CD4-positive, CD25-positive, alpha-beta regulatory T cell (primary cell): ENCODE results near the gene TXNDC17. TPM values are rescaled to one million over a fixed set of nuclear protein-coding genes. Genes with fewer than 3 reads are reported as not detected.
"Not testable (repeated sequence)": the region's sequence is repeated elsewhere in the genome, so short reads cannot be mapped to it uniquely, and the experiment has no call there.

ENCODE experiments used
- ATAC-seq, 2 donors: fragments of 150-1000 bp; cut with Tn5 transposase; one replicate each; pipeline ENCODE4 v1.10.0; 2021; ENCODE audit warnings: low read depth in 2 of 2, moderate number of reproducible peaks in 2 of 2, moderate library complexity in 1 of 2
- DNase-seq, 3 donors: peaks; one replicate each; pipeline versions ENCODE4 v3.0.0 to v3.0.0-alpha.2; 2012 to 2022; ENCODE audit warnings: mixed read lengths in 1 of 3
- H3K27ac ChIP-seq: one replicate; pipeline ENCODE4 v1.7.0; 2013; ENCODE audit warnings: mild to moderate bottlenecking, low read length; ENCODE audit not compliant: insufficient read depth, poor library complexity, severe bottlenecking
- H3K27me3 ChIP-seq: one replicate; pipeline ENCODE4 v1.7.0; 2013; ENCODE audit warnings: low read length; ENCODE audit not compliant: control insufficient read depth, insufficient read depth
- H3K36me3 ChIP-seq: one replicate; pipeline ENCODE4 v1.7.0; 2013; ENCODE audit warnings: mild to moderate bottlenecking, low read length, moderate library complexity; ENCODE audit not compliant: control insufficient read depth, insufficient read depth
- H3K4me1 ChIP-seq: 2 replicates; pipeline ENCODE4 v1.7.0; 2013; ENCODE audit warnings: mild to moderate bottlenecking, low read length; ENCODE audit not compliant: insufficient read depth, control insufficient read depth, poor library complexity, severe bottlenecking
- H3K4me3 ChIP-seq: one replicate; pipeline ENCODE4 v1.7.0; 2013; ENCODE audit warnings: low read depth, mild to moderate bottlenecking, low read length, moderate library complexity
- H3K9me3 ChIP-seq, 2 experiments: 1 replicate in 1 of 2; 2 replicates in 1 of 2; pipeline ENCODE4 v1.7.0; 2013; ENCODE audit warnings: low read length in 2 of 2, mild to moderate bottlenecking in 1 of 2, moderate library complexity in 1 of 2; ENCODE audit not compliant: control insufficient read depth in 2 of 2
- H3K27ac Mint-ChIP-seq, 3 donors: one replicate each; pipeline ENCODE4 v1.8.0; 2020 to 2022; ENCODE audit warnings: mild to moderate bottlenecking in 3 of 3, mixed read lengths in 3 of 3, moderate library complexity in 2 of 3
- H3K27me3 Mint-ChIP-seq: one replicate; pipeline ENCODE4 v1.8.0; 2022; ENCODE audit warnings: mild to moderate bottlenecking, mixed read lengths
- H3K36me3 Mint-ChIP-seq: one replicate; pipeline ENCODE4 v1.8.0; 2020; ENCODE audit warnings: mixed read lengths
- H3K4me1 Mint-ChIP-seq, 4 donors: one replicate each; pipeline ENCODE4 v1.8.0; 2020 to 2022; ENCODE audit warnings: mixed read lengths in 4 of 4, mild to moderate bottlenecking in 1 of 4
- H3K4me3 Mint-ChIP-seq, 4 donors: one replicate each; pipeline ENCODE4 v1.8.0; 2020 to 2022; ENCODE audit warnings: mild to moderate bottlenecking in 4 of 4, mixed read lengths in 4 of 4, moderate library complexity in 3 of 4
- H3K9me3 Mint-ChIP-seq, 7 donors: one replicate each; pipeline ENCODE4 v1.8.0; 2020 to 2022; ENCODE audit warnings: mixed read lengths in 7 of 7, mild to moderate bottlenecking in 3 of 7, moderate library complexity in 2 of 7
- polyA plus RNA-seq, 4 donors: library from polyadenylated mRNA; unstranded; fragments of 300-500 nt; fragmentation: Illumina TruSeq; gene quantifications; one replicate each; pipeline ENCODE4 v1.2.3, GENCODE V29; 2021
- total RNA-seq: library from RNA; stranded (reverse); gene quantifications from one replicate; pipeline ENCODE4 v1.2.3, GENCODE V29; 2022

The TXNDC17 gene
- total and polyA plus RNA-seq, 5 donors from 2014 or later, result 15.0 to 262 (median 169) TPM

DNA sequence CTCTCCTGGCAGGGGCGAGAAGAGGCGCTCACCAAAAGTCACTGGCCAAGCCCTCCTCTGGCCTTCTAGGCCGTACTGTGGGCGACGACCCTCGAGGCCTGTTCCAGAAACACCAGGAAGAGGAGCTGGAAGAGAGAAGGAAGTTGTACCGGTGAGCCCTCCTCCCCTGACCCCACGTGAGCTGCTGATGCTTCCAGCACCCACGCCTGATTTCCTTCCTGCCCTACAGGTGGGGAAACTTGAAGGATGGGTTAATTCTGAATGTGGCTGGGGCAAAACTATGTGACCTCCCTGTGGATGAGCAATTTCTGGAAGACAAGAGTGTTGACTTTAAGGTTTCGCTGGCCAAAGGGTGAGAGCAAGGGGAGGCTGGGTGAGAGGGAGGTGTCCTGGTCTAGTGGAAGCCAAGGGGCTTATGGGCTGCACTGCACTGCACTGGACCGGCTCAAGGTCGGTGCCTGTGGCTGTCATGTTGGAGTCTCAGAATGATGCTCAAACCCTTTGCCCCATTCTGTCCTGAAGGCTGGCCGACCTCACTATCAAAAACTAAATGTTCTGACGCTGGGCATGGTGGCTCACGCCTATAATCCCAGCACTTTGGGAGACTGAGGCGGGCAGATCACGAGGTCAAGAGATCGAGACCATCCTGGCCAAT, 16.9 kb downstream of the TXNDC17 start:
- Histone ChIP-seq H3K4me1 (peaks cover 18% of the 10 kb centered on the region), H3K27me3 (no peaks in the 10 kb centered on the region), H3K4me3 (peak overlapping the region; percentile 67), H3K9me3 (no peaks in the 10 kb centered on the region), H3K36me3 (peaks cover 4% of the 10 kb centered on the region), H3K27ac (peak overlapping the region; percentile 23)
- no peak for ATAC-seq
- H3K27me3 Mint-ChIP-seq, result peaks cover 30% of the 10 kb centered on the region
- H3K4me1 Mint-ChIP-seq, result peaks cover 14 to 59% (median 38%) of the 10 kb centered on the region in 4 donors
- H3K36me3 Mint-ChIP-seq, result peaks cover 14% of the 10 kb centered on the region
- H3K4me3 Mint-ChIP-seq, result peak overlapping the region; percentile 89 to 98 (median 93)
- peaks cover 0 to 2% (median 0%) of the 10 kb centered on the region in 7 donors for H3K9me3 Mint-ChIP-seq
- H3K27ac Mint-ChIP-seq, result peak overlapping the region; percentile 86 to 94 (median 89)
- DNase-seq, result no peak

DNA sequence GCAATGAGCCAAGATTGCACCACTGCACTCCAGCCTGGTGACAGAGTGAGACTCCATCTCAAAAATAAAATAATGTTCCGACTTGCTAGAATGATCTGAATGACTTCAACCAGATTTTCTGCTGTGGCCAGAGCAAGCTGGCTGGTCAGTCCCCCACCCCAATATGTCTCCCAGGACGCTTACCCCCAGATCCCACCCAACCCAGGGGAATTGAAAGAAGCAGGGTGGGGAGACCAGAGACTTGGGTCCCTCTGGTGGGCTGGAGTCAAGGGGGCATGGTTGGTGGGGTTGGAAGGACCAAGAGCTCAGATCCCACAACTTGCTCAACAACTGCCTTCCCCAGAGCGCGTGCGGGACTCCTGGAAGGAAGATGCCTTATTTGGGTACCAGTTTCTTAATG, 17.6 kb downstream of the TXNDC17 start:
- Mint-ChIP-seq H3K4me1 (peaks cover 7 to 52% (median 31%) of the 10 kb centered on the region in 4 donors), H3K27ac (peak overlapping the region in 1 of 3 donors; percentile 86), H3K36me3 (peaks cover 13% of the 10 kb centered on the region), H3K4me3 (peak overlapping the region in 3 of 4 donors; percentile 68 to 94 (median 92)), H3K27me3 (peaks cover 26% of the 10 kb centered on the region)
- ATAC-seq, H3K9me3 Mint-ChIP-seq, H3K9me3 ChIP-seq, H3K27me3 ChIP-seq, H3K27ac ChIP-seq, DNase-seq, H3K36me3 ChIP-seq, H3K4me3 ChIP-seq: not testable (repeated sequence)
- peaks cover 18% of the 10 kb centered on the region for H3K4me1 ChIP-seq

DNA sequence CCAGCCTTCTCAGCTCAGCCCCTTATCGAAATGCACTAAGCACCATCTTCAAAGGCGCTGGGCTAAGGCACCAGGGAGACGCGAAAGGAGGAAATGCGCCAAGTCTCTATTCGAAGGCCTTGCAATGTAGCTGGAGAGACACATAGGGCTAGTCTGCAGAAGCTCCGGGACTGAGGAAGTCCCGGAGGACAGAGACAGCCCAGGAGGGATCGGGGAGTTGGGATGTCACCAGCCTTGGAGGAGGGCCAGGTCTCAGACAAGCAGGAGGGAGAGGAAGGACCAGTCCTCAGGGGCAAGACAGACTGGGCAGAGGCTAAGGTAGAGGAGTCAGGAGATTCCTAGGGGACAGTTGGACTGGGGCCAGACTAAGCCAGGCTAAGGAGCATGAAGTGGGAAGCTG, 19.2 kb downstream of the TXNDC17 start:
- Histone ChIP-seq H3K27ac (no peak overlapping the region), H3K27me3 (no peaks in the 10 kb centered on the region), H3K36me3 (peaks cover 4% of the 10 kb centered on the region), H3K4me3 (no peak overlapping the region), H3K9me3 (no peaks in the 10 kb centered on the region), H3K4me1 (peaks cover 12% of the 10 kb centered on the region)
- Mint-ChIP-seq H3K4me1 (peaks cover 0 to 40% (median 23%) of the 10 kb centered on the region in 4 donors), H3K9me3 (peaks cover 0 to 2% (median 0%) of the 10 kb centered on the region in 7 donors), H3K27ac (peak overlapping the region in 1 of 3 donors; percentile 82), H3K4me3 (peak overlapping the region in 3 of 4 donors; percentile 7 to 48 (median 32)), H3K27me3 (peaks cover 21% of the 10 kb centered on the region), H3K36me3 (peaks cover 11% of the 10 kb centered on the region)
- ATAC-seq (no peak), DNase-seq (no peak)

DNA sequence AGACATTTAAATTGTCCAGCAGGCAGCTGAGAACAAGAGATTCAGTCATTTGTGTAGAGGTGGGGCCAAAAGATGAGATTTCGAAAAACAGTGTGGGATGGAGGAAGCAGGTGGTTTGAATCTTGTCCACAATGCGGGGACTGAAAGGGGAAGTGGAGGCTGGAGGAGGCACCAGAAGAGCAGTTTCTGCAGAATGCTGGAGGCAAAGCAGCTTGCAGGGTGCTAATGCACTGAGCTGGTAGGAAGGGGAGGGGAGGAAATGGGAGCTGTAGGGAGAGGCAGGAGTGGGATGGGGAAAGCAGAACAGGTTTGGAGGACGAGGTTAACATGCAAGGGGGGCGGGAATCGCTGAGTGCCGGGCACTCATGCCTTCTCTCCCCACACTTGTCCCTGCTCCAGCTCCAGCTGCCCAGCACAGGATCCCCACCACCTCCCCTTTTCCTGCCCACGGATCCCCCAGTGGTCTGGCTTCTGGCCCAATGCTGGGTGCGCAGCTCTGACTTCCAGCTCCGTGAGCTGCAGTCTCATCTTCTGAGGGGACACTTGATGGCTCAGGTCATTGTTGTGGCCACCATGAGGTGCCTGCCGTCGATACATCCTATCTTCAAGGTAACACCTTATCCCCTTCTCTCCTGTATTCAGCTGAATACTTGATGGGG, 20.1 kb downstream of the TXNDC17 start:
- no peak overlapping the region for H3K4me3 Mint-ChIP-seq

DNA sequence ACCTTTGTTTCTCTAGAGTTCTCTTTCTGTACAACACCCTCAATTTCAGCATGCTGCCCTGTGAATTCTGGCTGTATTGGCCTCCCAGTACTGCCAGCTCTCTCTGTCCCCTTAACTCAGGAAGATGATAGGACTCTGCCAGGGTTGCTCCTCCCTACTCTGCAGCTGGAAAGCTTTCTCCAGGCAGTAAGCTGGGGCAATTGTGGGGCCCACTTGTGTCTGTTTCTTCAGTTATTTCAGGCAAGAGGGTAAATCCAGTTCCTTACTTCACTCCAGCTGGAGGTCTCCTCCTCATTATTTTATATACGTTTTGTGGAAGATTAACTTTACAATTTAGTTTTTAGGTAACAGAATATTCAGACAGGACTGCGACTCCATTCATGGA, 20.6 kb downstream of the TXNDC17 start:
- Mint-ChIP-seq H3K27ac (peak overlapping the region in 1 of 3 donors; percentile 36), H3K4me3 (no peak overlapping the region)

More for the DNA sequence above, 20.1 kb downstream of the TXNDC17 start:
- Mint-ChIP-seq H3K9me3 (peaks cover 0 to 2% (median 0%) of the 10 kb centered on the region in 7 donors), H3K36me3 (peaks cover 13% of the 10 kb centered on the region), H3K27ac (peak overlapping the region in 2 of 3 donors; percentile 24 to 82), H3K4me1 (peaks cover 0 to 35% (median 20%) of the 10 kb centered on the region in 4 donors), H3K27me3 (peaks cover 14% of the 10 kb centered on the region)
- Histone ChIP-seq H3K27me3 (no peaks in the 10 kb centered on the region), H3K27ac (no peak overlapping the region), H3K4me3 (no peak overlapping the region), H3K36me3 (peaks cover 4% of the 10 kb centered on the region), H3K4me1 (peaks cover 8% of the 10 kb centered on the region), H3K9me3 (no peaks in the 10 kb centered on the region)
- no peak for DNase-seq
- no peak for ATAC-seq

DNA sequence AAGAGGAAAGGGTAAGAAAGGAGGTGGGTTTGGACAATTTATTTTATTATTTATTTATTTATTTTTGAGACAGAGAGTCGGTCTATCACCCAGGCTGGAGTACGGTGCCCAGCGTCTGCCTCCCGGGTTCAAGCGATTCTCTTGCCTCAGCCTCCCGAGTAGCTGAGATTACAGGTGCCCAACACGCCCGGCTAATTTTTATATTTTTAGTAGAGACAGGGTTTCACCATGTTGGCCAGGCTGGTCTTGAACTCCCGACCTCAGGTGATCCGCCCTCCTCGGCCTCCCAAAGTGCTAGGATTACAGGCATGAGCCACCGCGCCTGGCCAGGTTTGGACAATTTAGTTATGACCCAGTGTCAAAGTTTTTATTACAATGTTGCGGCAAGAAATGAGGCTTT, 22.3 kb downstream of the TXNDC17 start:
- H3K4me1 ChIP-seq, ATAC-seq: not testable (repeated sequence)
- peaks cover 13% of the 10 kb centered on the region for H3K36me3 Mint-ChIP-seq

More for the DNA sequence above, 20.6 kb downstream of the TXNDC17 start:
- no peaks in the 10 kb centered on the region for H3K27me3 ChIP-seq
- Mint-ChIP-seq H3K4me1 (peaks cover 0 to 34% (median 22%) of the 10 kb centered on the region in 4 donors), H3K27me3 (peaks cover 10% of the 10 kb centered on the region), H3K9me3 (peaks cover 0 to 2% (median 0%) of the 10 kb centered on the region in 7 donors), H3K36me3 (peaks cover 13% of the 10 kb centered on the region)
- DNase-seq, result no peak
- peaks cover 4% of the 10 kb centered on the region for H3K36me3 ChIP-seq
- no peaks in the 10 kb centered on the region for H3K9me3 ChIP-seq
- peaks cover 8% of the 10 kb centered on the region for H3K4me1 ChIP-seq
- no peak overlapping the region for H3K27ac ChIP-seq
- ATAC-seq, result no peak
- no peak overlapping the region for H3K4me3 ChIP-seq

DNA sequence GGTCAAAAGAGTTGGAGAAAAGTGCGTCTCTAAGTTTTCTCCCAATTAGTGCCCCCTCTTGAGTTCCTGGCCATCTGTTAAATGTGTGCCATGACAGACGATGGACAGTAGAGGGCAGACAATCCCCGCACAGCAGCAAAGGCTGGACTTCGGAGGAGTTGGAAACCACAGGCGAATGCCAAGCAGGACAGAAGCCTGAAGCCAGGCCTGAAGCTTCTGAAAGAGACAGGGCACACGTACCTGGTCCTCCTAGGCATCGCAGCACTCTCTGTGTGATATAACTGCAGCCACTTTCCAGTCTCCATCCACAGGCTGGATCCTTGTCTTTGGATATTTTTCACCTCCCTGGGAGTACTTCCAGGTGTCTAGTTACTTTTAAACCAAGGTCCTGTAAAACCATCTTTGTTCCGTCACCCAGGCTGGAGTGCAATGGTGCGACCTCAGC, 25.2 kb downstream of the TXNDC17 start:
- Histone ChIP-seq H3K4me1 (no peaks in the 10 kb centered on the region), H3K4me3 (no peak overlapping the region), H3K36me3 (peaks cover 4% of the 10 kb centered on the region), H3K9me3 (no peaks in the 10 kb centered on the region), H3K27me3 (no peaks in the 10 kb centered on the region), H3K27ac (no peak overlapping the region)
- DNase-seq (peak in 1 of 3 donors; percentile 61), ATAC-seq (peak; percentile 66 to 71)
- Mint-ChIP-seq H3K36me3 (peaks cover 14% of the 10 kb centered on the region), H3K27ac (no peak overlapping the region), H3K4me1 (peaks cover 0 to 9% (median 3%) of the 10 kb centered on the region in 4 donors), H3K9me3 (no peaks in the 10 kb centered on the region), H3K27me3 (no peaks in the 10 kb centered on the region), H3K4me3 (no peak overlapping the region)

More for the DNA sequence above, 22.3 kb downstream of the TXNDC17 start:
- H3K27me3 ChIP-seq, H3K36me3 ChIP-seq, H3K27ac ChIP-seq, H3K9me3 Mint-ChIP-seq, H3K4me3 ChIP-seq, H3K9me3 ChIP-seq, DNase-seq, H3K27ac Mint-ChIP-seq, H3K27me3 Mint-ChIP-seq: not testable (repeated sequence)
- Mint-ChIP-seq H3K4me1 (peaks cover 0 to 24% (median 14%) of the 10 kb centered on the region in 4 donors), H3K4me3 (peak overlapping the region in 1 of 4 donors; percentile 32)
